ENCODE results near the gene RTEL1.

GRCh38 chr20:63682384-63683139 is 24.4 kb downstream of the RTEL1 start:
- TF ChIP-seq CTCF (IDR thresholded peaks at IDR 0.05) (no peak), POLR2A (IDR thresholded peaks at IDR 0.05) (no peak)

All from body of pancreas (tissue), 4 donors.